Activated CD8-positive, alpha-beta memory T cell treated with anti-CD3 and anti-CD28 coated beads for 48 hours (primary cell): ENCODE data around the gene ABCD1.
"Not testable (repeated sequence)": the region's sequence is repeated elsewhere in the genome, so short reads cannot be mapped to it uniquely, and the experiment has no call there.

Source experiments
- DNase-seq, 3 experiments: peaks; one replicate each; pipeline ENCODE4 v3.0.0-alpha.2; 2020; ENCODE audit warnings: low read depth in 2 of 3, low spot score in 2 of 3

ABCD1 gene

DNA sequence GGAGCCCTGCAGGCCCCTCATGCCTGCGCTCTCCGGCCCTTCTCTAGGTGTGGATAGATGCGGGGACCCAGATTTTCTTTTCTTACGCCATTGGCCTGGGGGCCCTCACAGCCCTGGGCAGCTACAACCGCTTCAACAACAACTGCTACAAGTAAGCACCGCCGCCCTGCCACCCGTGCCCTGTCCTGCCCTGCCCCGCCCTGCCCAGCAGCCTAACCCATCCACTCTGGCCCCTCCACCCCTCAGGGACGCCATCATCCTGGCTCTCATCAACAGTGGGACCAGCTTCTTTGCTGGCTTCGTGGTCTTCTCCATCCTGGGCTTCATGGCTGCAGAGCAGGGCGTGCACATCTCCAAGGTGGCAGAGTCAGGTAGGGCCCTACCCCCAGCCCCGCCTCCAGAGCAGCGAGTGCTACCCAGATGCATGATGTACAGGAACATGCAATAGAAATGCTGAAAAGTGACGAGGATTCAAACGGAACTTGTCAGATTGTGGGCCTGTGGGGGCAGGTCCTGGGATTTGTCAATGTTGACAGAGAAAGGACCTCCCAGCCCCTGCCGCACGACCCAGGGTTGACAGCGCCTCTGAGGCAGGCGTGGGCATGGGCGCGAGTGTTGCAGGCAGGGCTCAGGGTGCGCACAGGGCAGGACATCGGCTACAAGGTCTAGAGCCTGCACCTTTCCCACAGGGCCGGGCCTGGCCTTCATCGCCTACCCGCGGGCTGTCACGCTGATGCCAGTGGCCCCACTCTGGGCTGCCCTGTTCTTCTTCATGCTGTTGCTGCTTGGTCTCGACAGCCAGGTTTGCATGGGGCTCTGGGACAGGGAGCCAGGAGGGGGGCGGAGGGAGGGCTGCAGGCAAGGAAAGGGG lies 31.2 kb upstream of the ABCD1 start:
- DNase-seq, result no peak

DNA sequence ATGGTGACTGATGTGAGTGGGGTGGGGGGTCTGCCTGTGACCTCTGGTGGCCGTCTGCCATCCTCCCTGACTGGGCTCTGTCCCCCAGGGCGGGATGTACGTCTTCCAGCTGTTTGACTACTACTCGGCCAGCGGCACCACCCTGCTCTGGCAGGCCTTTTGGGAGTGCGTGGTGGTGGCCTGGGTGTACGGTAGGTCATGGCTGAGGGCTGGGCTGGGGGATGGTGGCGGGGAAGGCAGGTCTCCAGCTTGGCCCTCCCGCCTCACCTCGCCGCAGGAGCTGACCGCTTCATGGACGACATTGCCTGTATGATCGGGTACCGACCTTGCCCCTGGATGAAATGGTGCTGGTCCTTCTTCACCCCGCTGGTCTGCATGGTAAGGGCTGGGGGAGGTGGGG lies 30.4 kb upstream of the ABCD1 start:
- not testable (repeated sequence) for DNase-seq

DNA sequence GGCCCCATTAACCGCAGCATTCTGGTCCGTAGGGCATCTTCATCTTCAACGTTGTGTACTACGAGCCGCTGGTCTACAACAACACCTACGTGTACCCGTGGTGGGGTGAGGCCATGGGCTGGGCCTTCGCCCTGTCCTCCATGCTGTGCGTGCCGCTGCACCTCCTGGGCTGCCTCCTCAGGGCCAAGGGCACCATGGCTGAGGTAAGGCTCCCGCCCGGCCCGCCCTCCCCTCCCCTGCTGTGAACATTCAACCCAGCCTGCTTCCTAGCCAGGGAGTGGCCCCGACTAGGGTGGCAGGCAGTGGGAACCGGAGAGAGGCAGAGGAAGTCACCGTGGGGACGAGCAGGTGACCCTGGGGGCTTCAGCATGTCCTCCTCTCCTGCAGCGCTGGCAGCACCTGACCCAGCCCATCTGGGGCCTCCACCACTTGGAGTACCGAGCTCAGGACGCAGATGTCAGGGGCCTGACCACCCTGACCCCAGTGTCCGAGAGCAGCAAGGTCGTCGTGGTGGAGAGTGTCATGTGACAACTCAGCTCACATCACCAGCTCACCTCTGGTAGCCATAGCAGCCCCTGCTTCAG lies 29.9 kb upstream of the ABCD1 start:
- DNase-seq, result no peak

DNA sequence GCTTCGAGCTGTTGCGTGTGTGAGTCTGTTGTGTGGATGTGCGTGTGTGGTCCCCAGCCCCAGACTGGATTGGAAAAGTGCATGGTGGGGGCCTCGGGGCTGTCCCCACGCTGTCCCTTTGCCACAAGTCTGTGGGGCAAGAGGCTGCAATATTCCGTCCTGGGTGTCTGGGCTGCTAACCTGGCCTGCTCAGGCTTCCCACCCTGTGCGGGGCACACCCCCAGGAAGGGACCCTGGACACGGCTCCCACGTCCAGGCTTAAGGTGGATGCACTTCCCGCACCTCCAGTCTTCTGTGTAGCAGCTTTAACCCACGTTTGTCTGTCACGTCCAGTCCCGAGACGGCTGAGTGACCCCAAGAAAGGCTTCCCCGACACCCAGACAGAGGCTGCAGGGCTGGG lies 28.6 kb upstream of the ABCD1 start:
- no peak for DNase-seq

DNA sequence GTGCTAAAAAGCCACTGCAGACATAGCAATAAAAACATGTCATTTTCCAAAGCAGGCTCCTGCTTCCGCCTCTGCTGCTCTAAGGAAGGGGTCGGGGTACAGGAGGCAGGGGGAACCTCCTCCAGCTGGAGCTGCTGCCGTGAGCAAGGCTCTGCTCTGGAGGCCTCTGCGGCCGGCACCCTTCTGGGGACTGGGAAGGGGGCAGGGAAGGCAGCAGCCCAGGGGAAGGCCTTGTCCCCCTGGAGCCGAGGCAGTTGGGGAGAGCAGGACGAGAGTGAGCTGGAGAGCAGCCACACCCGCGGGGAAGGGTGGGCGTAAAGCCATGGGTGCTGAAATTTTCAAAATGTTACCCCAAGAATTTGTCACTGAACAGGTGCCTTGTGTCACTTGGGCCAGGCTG lies 28.1 kb upstream of the ABCD1 start:
- not testable (repeated sequence) for DNase-seq

DNA sequence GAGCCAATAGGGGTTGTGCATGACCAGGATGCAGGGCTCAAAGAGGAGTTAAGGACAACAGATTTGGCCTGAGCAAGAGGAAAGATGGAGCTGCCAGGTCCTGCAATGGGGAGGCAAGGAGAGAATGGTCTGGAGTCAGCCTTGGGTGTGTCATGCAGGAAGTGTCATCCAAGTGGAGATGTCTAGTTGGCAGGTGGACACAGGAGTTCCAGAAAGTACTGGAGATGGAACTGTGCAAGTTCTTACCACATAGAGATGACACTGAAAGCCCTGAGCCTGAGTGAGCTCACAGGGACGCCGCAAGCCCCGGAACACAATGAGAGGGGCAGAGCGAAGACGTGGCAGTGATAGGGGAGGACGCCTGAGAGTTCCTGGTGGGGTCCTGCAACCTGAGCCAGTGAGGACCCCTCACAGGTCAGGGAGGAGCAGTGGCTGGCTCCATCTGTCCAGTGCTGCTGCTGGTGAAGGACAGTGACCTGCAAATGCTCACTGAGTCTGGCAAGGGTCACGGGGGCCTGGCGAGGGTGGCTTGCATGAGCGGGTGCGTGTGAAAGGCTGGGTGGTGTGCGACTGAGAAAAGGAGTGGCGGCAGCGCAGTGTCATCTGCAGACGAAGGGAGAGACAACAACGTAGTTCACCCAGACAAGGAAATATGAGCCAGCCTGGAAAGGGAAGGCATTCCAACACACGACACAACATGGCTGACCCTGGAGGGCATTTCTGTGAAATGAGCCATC lies 27.5 kb upstream of the ABCD1 start:
- not testable (repeated sequence) for DNase-seq

DNA sequence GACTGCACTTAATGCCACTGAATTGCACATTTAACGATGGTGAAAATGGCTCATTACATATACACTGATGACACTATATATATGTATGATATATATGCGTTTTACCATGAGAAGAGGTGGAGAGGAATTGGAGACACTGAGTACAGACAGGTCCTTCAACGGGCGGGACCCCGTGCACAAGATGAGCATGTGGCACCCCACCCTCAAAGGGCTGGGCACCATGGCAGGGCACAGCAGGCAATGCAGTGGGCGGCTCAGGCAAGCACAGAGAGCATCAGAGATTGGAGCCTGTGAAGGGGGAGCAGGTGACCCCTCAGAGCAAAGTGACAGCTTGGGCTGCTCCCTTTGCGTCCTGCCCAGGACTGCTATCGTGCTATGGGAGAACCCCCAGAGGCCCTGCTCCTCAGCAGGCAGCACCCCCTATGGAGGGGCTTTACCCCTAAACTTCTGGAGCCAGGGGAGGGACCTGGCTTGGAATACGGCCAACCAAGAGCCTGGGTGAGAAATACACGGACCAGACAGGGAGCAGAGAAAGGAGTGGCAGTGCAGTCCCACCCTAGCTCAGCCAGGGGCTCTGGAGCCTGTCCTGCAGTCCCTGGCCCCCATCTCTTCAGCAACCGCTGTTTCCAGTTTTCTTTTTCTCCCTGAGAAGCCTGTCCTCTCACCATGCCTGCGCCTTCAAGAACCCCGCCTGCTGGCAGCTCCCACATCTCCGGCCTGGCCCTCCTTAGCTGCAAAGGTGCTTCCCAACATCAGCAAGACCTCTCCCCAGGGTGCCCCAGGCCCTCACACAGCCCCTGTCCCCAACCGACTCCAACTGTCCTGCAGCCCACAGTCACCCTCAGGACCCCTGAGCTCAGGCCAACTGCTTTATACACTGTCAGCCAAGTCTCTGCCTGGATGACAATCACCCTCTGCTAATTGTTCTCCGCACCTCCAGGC lies 26.5 kb upstream of the ABCD1 start:
- DNase-seq, result no peak

DNA sequence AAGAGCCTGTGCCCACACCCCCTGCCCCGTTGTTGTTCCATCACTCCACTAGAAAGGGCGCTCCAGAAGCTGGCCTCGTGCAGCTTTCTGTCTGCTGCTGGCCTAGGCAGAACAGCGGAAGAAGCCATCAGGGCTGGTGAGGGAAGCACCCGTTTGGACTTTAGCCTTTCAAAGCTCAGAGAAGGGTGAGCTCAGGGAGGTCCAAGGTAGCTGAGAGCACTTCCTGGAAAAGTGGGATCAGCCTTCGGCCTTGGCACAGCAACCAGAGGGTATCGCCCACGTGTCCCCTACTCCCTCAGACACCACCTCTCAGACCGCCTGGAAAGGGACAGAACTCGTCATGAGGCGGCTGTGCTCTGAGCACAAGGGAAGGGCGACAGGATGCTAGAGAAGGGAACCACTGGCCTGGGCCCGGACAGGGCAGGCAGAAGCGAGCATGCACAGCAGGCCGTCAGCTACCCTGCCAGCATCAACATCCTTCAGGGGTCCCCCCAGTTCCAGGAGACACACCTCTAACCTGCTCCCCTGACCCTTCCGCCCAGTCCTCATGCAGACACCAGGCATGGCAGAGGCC lies 25.4 kb upstream of the ABCD1 start:
- not testable (repeated sequence) for DNase-seq

DNA sequence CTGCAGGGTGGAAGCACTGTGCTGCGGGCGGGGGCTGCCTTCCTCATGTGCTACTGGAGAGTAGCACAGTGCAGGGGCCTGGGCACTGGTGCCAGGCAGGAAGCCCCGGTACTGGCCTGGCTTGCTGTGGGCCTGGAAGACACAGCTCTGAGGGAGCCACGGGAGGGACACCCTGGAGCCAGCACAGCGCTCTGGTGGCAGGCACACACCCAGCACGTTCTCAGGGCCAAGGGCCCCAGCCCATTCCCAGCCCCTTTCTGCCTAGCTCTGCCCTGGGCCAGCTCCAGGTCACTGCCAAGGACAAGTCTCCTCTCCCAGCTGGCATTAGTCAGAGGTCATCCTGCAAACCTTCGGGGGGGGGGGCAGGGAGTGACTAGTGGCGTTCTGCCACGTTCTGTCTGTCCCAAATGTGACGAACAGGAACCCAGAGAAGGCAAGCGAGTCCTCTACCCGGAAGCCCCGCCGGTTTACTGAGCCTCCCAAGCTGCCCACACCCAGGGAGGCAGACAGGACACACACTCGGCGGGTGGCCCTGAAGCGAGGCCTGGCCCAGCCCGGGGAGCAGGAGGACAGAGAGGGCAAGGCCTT lies 24.8 kb upstream of the ABCD1 start:
- not testable (repeated sequence) for DNase-seq

DNA sequence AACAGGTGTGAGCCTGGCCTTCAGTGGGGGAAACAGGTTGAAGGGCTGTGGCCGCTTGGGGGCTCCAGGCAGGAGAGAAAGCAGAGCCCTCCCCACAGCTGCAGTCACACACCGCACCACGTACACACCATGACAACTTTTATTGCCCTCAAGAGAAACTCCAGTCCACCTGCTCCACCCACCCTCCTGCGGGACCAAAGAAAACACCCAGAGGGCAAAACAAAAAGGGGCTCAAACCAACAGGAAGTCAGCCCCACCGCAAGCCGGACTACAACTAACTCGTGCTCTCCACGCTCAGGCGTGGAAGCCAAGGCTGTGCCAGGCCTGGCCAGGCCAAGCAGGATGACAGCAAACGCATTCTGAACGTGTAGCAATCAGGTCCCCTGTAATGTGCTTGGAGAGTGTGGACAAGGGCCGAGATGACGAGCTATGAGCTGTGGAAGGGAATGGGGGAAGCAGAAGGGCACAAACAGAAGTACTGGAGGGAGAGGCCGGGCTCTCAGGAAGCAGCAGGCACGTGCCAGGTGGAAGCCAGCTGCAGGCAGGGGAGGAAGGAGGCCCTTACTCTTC lies 24.2 kb upstream of the ABCD1 start:
- no peak for DNase-seq

DNA sequence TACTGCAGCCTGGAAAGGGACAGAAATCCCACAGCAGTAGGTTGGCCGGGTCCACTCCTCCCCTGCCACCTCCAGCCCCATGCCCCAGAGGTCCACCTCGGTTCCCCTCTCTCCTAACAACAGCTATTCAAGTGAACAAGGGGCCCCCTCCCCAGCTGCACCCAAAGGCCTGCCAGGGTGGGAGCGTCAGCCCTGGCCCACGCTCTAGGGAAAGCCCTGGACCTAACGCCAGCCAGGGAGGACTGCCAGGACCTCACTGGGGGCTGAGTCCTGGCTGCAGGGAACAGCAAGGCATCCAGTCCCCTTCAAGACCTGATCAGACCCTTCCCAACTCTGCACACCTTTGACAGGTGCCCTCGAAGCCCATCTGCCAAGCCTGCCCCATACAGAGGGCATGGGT lies 23.7 kb upstream of the ABCD1 start:
- DNase-seq, result no peak

DNA sequence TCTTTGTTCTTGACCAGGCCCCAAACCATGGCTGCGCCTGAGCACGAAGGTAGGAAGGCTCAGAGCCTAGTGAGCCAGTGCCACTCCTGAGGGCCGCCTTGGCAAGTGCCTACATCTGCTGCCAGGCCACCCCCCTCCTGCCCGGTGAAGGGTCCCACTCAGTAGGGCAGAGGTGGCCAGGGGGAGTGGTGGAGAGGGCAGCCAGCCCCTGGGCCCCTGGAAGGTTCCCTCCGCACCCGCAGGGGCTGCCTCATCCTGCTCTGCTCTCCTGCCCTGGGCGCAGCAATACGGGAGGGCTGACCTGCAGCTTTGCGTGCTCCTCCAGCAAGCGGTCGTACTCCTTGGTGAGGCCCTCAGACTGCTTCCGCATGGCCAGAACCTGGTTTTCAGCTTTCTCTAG lies 22.9 kb upstream of the ABCD1 start:
- no peak for DNase-seq

DNA sequence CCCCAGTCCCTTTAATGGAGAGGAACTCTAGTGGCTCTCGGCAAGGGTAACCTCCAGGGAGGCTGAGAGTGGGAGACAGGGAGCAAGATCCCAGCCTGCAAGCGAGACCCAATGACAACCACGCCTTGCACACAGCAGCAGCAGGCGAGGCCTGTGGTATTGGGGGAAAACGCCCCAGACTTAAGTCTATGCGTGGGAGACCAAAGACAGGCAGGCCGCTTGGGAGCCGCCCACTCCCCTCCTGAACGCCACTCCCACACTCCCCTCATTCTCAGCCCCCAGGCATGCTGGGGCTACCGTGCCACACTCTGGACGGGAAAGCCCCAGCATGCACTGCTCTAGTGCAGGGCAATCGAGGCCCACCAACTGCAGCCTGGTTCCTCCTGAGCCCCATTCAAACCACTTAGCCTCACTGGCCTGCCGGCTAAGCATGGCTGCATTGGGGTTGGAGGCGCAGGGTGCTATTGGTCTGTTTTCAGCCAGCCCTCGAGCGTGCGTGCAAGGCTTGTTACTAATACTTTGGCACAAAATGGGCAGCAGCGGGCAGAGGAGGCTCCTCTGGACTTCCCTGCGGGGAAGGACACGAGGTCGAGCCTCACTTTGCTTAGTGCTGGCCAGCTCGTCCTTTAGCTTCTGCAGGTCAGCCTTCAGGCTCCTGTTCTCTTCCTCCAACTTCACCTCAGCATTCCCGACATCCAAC lies 22.2 kb upstream of the ABCD1 start:
- no peak for DNase-seq

DNA sequence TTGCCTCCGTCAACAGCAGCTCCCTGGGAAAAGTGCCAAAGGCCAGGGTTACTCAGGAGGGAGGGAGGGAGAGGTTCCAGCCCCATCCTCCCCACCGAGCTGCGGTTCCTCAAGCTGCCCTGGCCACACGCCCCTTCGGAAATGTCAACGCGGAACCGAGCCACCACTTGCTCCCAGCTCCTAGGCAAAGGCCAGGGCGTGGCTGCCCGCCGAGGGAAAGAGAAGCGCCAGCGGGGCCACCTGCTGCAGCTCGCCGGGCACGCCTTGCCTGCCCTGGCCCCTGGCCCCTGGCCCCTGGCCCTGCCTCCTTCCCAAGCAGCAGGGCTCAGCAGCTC lies 21.7 kb upstream of the ABCD1 start:
- DNase-seq, result no peak

DNA sequence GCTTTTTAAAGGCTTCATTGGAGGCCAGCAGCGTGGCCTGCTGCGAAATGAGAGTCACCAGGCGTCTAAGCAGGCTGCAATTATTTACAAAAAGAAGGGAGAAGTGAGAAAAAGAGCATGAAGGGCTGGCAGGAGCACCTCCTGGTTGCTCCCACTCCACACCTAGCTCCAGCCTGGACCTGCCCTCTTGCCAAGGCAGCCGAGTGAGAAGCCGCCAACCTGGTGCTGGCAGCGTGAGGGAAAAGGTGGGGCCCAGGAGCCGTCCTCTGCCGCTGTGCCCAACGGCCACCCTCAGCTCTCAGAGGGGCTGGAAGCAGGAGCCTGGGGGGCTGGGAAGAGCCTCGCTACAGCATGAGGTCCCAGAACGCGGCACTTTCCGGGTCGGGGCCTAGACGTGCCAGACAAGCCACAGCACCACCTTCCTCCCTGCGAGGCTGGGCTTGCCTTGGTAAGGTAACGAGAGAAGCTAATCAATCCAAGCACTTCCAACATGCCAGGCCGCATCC lies 20.6 kb upstream of the ABCD1 start:
- DNase-seq, result no peak

DNA sequence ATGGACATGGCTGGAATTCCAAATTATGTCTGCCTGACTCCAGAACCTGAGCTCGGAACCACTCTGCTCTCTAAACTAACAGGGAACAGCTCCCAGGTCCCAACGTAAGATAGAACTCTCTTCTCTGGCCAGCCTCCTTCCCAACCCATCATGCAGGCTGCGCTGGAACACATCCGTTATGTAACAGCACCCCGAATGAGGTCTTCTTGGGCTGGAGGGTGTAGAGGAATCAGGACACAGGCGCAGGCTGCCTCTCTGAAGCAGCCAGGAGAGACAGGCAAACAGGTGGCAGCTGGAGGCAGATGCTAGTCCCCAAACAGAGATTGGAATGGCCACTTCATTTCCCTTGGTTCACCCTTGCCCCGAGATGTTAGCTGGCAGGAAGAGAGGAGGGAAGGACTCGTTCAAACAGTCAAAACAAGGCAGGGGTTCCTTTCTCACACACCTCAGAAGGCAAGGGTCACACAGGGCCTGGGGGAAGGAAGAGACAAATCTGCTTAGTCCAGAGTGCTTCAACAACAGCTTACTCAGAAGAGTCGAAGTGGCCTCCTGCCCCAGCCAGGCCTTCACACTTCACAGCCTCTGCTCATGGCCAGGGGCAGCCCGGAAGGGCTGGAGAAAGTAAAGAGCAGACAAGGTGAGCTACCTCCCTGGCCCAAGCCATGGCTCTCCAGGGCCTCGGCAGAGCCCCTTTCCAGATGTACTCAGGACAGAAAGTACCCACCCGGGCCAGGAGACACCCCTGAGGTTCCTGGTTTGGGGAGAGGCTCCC lies 19.8 kb upstream of the ABCD1 start:
- DNase-seq, result not testable (repeated sequence)

DNA sequence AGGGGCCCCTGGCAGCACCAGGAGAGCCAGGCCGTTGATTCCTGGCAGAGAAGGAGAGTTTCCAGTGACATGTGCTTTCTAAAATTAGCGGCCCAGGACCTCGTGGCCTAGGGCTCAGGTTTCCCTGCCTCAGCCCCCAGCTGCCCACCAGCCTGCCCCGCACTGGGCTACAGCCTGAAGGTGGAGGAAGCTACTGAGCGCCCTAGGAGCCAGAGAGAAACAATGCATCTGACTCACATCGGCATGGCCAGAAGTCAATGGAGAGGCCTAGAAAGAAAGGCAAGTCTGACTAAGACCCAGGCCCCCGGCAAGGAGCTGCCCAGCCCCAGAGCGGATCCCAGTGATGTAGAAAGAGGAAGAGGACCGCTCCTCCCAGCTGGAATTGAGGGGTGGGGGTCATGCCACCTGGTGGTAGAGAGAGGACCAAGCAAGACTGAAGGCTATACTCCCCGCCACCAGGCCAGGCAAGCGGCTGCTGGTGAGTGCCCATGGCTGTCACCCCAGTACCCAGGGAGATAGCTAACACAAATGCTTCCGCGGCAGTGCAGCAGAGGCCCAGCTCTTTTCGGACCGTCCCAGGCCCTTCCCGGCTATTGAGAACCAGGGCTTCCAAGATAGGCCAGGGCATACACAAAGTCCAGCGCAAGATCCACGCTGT lies 19.1 kb upstream of the ABCD1 start:
- not testable (repeated sequence) for DNase-seq

DNA sequence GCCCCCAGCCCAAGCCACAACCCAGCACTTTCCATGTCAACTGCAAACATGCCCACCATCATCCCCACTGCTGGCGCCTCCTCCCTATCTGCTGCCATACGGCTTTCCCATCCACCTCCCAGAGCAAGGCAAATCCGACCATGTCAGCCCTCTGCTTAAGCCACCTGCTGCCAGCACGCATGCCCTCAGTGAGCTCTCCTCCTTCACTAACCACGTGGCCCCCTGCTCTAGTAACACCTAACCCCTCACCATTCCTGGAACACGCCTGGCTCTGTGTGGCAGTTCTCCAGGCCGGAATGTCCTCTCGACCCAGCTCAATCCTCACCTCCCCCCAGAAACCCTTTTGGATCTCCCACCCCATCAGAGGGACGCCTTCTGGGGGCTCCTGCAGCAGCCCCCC lies 17.9 kb upstream of the ABCD1 start:
- DNase-seq, result no peak
